Measurements from ENCODE around the gene ARHGAP22.

The ARHGAP22 gene

GRCh38 chr10:48533540-48533939 is 71.3 kb downstream of the ARHGAP22 start:
- no peak for DNase-seq (ENCODE audit: low read depth)

GRCh38 chr10:48531486-48531885 is 73.4 kb downstream of the ARHGAP22 start:
- no peak for DNase-seq (ENCODE audit: low read depth)

- DNase-seq (ENCODE audit: low read depth), result no peak
Observed at GRCh38 chr10:48529331-48529730, 75.5 kb downstream of the ARHGAP22 start.

- DNase-seq (ENCODE audit: low read depth), result no peak
Observed at GRCh38 chr10:48527756-48528155, 77.1 kb downstream of the ARHGAP22 start.

- no peak for DNase-seq (ENCODE audit: low read depth)
Observed at GRCh38 chr10:48526846-48527505, 77.9 kb downstream of the ARHGAP22 start.

- peak; percentile 73 for DNase-seq (ENCODE audit: low read depth)
Observed at GRCh38 chr10:48526011-48526821, 78.7 kb downstream of the ARHGAP22 start.

- DNase-seq (ENCODE audit: low read depth), result no peak
Observed at GRCh38 chr10:48525113-48525512, 79.8 kb downstream of the ARHGAP22 start.

- no peak for DNase-seq (ENCODE audit: low read depth)
Observed at GRCh38 chr10:48523820-48524758, 80.8 kb downstream of the ARHGAP22 start.

- DNase-seq (ENCODE audit: low read depth), result peak; percentile 83
Observed at GRCh38 chr10:48523212-48523819, 81.6 kb downstream of the ARHGAP22 start.

GRCh38 chr10:48522011-48522765 is 82.7 kb downstream of the ARHGAP22 start:
- no peak for DNase-seq (ENCODE audit: low read depth)

- no peak for DNase-seq (ENCODE audit: low read depth)
Observed at GRCh38 chr10:48520594-48520993, 84.3 kb downstream of the ARHGAP22 start.

GRCh38 chr10:48520184-48520506 is 84.7 kb downstream of the ARHGAP22 start:
- no peak for DNase-seq (ENCODE audit: low read depth)

GRCh38 chr10:48519481-48520183 is 85.2 kb downstream of the ARHGAP22 start:
- DNase-seq (ENCODE audit: low read depth), result no peak

- no peak for DNase-seq (ENCODE audit: low read depth)
Observed at GRCh38 chr10:48518986-48519385, 85.9 kb downstream of the ARHGAP22 start.

GRCh38 chr10:48517911-48518811 is 86.7 kb downstream of the ARHGAP22 start:
- DNase-seq (ENCODE audit: low read depth), result no peak

GRCh38 chr10:48517482-48517881 is 87.4 kb downstream of the ARHGAP22 start:
- DNase-seq (ENCODE audit: low read depth), result no peak

GRCh38 chr10:48516911-48517310 is 88.0 kb downstream of the ARHGAP22 start:
- no peak for DNase-seq (ENCODE audit: low read depth)

GRCh38 chr10:48514916-48515315 is 90.0 kb downstream of the ARHGAP22 start:
- no peak for DNase-seq (ENCODE audit: low read depth)

GRCh38 chr10:48514255-48514654 is 90.6 kb downstream of the ARHGAP22 start:
- no peak for DNase-seq (ENCODE audit: low read depth)

- no peak for DNase-seq (ENCODE audit: low read depth)
Observed at GRCh38 chr10:48512861-48513260, 92.0 kb downstream of the ARHGAP22 start.

Measured in GM04504 (cell line).